ENCODE measurements around the gene IGF2BP2. TPM values are rescaled to one million over a fixed set of nuclear protein-coding genes. Genes with fewer than 3 reads are reported as not detected.
"Not testable (repeated sequence)": the region's sequence is repeated elsewhere in the genome, so short reads cannot be mapped to it uniquely, and the experiment has no call there.

Gene IGF2BP2
- total RNA-seq, 2 experiments from 2014 or later, result 0.13 to 0.40 TPM

DNA sequence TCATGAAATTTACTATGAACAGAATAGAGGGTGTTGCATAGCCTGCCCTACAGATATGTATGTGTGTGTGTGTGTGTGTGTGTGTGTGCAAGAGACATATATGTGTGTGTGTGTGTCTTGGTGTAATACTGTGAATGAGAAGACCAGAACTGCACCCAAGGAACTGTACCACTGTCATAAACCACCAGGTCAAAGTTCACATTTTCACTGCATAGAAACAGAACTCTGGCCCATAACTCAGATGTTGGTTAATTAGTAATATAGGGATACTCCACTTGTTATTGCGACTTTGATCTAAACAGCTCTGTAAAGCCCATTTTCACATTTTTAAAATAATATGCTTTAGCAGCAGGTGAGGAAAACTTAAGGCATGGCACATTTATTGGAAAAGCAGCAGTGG, 111.8 kb downstream of the IGF2BP2 start:
- H3K27ac Mint-ChIP-seq, result no peak overlapping the region
- H3K36me3 Mint-ChIP-seq (ENCODE audit: low read depth), result no peaks in the 10 kb centered on the region
- CTCF ChIA-PET, result interaction anchor here (1.1 to 1.3 kb wide), 2 partner anchors 51 to 56 kb away, joined by 3 read pairs; no protein-coding TSS in a partner anchor
- no peaks in the 10 kb centered on the region for H3K9me3 Mint-ChIP-seq
- H3K4me1 Mint-ChIP-seq, result no peaks in the 10 kb centered on the region
- POLR2A ChIA-PET, result no interaction called here
- no peak overlapping the region for H3K4me3 Mint-ChIP-seq
- peaks cover 28% of the 10 kb centered on the region for H3K27me3 Mint-ChIP-seq
- no peak for DNase-seq

DNA sequence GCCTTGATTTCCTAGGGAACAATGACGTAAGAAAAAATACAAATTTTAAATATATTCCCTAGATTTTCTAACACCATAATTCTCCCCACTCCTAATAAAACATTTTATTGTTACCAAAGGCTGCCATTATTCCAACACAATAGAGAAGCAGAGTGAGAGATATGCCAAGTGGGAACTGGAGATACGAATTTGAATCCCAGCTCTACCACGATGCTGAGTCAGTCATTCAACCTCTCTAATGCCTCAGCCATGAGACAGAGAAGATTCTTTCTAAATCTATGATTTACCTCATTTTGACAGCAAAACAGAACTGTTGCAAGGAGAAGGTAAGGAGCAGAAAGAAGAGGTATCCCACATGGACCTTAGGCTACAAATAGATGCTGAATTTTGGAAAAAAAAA, 112.5 kb downstream of the IGF2BP2 start:
- Mint-ChIP-seq H3K9me3 (no peaks in the 10 kb centered on the region), H3K4me3 (no peak overlapping the region), H3K4me1 (no peaks in the 10 kb centered on the region), H3K27ac (no peak overlapping the region), H3K27me3 (peaks cover 28% of the 10 kb centered on the region), H3K36me3 (ENCODE audit: low read depth) (no peaks in the 10 kb centered on the region)
- DNase-seq, result no peak
- ChIA-PET POLR2A (no interaction called here), CTCF (interaction anchor here (0.6 to 1.3 kb wide), 2 partner anchors 50 to 276 kb away, joined by 3 to 6 read pairs; no protein-coding TSS in a partner anchor)

DNA sequence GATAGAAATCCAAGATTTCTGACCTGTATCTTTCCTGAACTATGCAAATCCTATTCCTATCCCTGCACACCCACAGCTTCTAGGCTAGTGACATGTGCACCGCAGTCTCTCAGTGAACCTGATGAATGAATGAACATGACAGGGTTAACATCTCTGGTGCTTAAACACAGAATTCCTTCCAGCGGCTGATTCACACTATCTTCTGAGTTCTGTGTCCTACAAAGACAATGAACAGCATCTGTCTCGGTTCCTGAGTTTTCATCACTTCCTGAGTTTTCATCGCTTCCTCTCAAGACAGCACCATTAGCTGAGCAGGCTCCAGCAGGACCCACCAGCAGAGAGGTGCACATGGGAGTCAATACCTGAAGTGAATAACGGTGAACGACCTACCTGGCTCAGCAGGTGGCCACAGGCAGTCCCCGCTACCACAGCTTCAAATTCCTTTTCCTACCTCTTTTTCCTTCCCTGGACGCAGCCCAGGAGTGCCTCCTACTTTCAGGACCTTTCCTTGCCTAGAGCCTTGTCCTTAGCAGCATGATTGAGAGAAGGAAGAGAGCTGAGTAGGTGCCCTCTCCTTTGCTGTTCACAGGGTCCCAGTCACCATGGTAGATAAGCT, 113.5 kb downstream of the IGF2BP2 start:
- peaks cover 28% of the 10 kb centered on the region for H3K27me3 Mint-ChIP-seq
- ChIA-PET CTCF (interaction anchor here (1.3 to 1.6 kb wide), 2 partner anchors 49 to 51 kb away, joined by 3 to 5 read pairs; no protein-coding TSS in a partner anchor), POLR2A (no interaction called here)
- no peaks in the 10 kb centered on the region for H3K36me3 Mint-ChIP-seq (ENCODE audit: low read depth)
- no peaks in the 10 kb centered on the region for H3K4me1 Mint-ChIP-seq
- no peak overlapping the region for H3K4me3 Mint-ChIP-seq
- DNase-seq, result no peak
- H3K27ac Mint-ChIP-seq, result no peak overlapping the region
- H3K9me3 Mint-ChIP-seq, result no peaks in the 10 kb centered on the region

DNA sequence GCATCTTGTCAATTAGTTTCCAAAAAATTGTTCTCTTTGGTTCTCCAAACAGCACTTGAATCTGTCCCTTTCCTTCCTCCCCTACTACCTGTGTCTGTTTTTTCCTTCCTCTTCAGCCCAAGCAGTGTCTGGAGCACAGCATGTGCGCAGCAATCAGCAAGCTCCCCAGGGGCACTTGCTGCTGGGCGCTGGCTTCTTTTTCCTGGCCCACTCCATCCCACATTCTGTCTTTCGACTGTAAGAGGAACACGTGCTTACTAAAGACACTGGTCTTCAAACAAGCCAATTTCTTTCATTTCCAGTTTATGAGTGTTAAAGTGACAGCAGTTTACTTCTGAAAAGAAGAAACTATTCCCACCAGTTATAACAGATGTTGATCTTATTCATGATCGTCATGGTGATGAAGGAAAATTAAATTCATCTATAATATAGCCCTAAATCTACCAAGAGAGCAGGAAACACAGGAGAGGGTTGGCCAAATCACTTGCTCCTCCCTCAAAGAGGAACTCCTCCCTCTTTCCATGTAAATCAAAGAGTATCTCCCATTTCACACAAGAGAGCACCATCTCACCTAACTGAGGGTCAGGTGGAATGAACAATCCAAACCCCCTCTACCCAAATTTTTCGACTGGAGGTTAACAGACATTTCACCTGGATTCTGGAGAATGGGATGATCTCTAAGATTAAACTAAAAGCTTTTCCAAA, 115.4 kb downstream of the IGF2BP2 start:
- no peaks in the 10 kb centered on the region for H3K4me1 Mint-ChIP-seq
- peaks cover 21% of the 10 kb centered on the region for H3K27me3 Mint-ChIP-seq
- ChIA-PET POLR2A (no interaction called here), CTCF (interaction anchor here (1.0 to 1.7 kb wide), 3 partner anchors 49 to 59 kb away, joined by 4 to 5 read pairs (median 4); no protein-coding TSS in a partner anchor)
- no peak overlapping the region for H3K4me3 Mint-ChIP-seq
- H3K9me3 Mint-ChIP-seq, result no peaks in the 10 kb centered on the region
- no peaks in the 10 kb centered on the region for H3K36me3 Mint-ChIP-seq (ENCODE audit: low read depth)
- DNase-seq, result no peak
- H3K27ac Mint-ChIP-seq, result no peak overlapping the region

DNA sequence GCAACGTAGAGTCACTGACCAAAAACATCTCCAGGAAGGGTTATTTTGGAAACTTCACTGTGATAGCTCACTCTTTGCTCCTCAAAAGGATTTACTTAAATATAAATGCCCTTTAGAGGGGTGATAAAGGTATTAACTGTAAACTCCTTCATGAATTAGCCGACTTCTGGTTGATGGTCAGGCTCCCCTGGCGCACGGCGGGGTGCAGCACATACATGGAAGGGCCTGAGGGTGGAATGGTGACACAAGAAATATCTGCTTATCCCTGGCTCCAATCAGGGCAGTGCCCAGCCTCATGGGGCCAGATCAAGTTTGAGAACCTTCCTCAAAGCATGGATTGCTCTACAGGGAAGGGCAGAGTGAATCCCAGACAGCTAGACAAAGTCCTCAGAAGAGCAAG, 116.5 kb downstream of the IGF2BP2 start:
- Mint-ChIP-seq H3K36me3 (ENCODE audit: low read depth) (no peaks in the 10 kb centered on the region), H3K4me1 (no peaks in the 10 kb centered on the region), H3K27ac (no peak overlapping the region), H3K27me3 (peaks cover 18% of the 10 kb centered on the region), H3K9me3 (no peaks in the 10 kb centered on the region), H3K4me3 (no peak overlapping the region)
- DNase-seq, result no peak
- CTCF ChIA-PET, result interaction anchor here (1.7 kb wide), 1 partner anchor 60 kb away, joined by 4 read pairs; no protein-coding TSS in a partner anchor
- POLR2A ChIA-PET, result no interaction called here

DNA sequence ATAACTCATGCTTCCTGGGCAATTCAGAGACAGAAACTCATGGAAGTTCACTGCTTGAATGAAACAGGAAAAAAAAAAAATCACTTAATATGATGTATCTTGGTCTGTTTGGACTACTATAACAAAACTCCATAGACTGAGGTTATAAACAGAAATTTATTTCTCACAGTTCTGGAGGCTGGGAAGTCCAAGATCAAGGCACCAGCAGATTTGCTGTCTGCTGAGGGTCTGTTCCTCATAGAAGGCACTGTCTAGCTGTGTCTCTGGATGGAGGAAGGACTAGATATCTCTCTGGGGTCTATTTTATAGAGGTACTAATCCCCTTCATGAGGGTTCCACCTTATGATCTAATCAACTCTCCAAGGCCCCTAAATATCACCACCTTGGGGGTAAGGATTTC, 119.3 kb downstream of the IGF2BP2 start:
- ChIA-PET CTCF (no interaction called here), POLR2A (no interaction called here)
- peaks cover 20% of the 10 kb centered on the region for H3K27me3 Mint-ChIP-seq
- no peak overlapping the region for H3K4me3 Mint-ChIP-seq
- no peaks in the 10 kb centered on the region for H3K4me1 Mint-ChIP-seq
- H3K36me3 Mint-ChIP-seq (ENCODE audit: low read depth), result no peaks in the 10 kb centered on the region
- H3K27ac Mint-ChIP-seq, result no peak overlapping the region
- no peak for DNase-seq
- H3K9me3 Mint-ChIP-seq, result no peaks in the 10 kb centered on the region

DNA sequence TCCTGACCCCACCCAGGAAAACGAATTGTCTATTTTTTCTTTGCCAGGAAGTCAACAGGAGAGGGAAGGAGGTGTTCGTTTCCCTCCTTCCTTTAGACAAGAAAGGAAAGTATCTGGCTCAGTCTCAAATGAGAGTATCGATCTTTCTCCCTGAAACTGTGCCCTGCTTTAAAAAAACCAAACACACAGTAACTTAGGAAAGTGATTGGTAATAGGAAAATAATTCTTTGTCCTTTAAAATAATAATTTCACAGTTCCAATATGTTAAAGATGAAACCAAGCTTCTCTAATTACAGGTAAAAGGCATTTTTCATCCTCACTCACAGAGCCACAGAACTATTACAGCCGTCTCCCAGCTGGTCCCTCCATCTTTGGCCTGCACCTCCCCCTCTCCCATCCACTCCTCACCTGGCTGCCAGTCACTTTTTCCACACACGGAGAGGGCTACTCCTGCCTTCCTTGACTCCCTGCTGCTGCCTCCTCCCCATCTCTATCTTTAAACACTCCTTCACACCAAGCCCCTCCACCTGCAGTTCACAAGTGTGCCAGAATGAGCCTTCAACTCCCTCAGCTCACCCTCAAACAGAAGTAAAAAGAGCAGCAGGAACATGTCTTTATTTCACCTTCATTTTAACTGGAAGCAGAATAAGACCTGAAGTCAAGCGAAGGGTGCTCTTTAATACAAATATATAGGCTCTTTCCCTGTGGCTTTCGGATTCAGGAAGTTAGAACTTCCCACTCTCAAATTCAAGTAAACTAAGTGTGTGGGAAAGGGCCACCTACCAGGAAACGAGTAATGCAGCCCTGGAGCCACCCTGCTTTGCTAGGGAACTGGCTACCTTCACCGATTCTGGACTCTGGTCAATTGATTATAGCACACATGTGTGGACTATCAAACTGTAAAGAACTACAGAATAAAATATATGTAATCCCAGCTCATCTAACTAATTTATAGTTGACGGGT, 122.3 kb downstream of the IGF2BP2 start:
- Mint-ChIP-seq H3K27me3 (peaks cover 25% of the 10 kb centered on the region), H3K9me3 (no peaks in the 10 kb centered on the region), H3K4me3 (no peak overlapping the region), H3K27ac (no peak overlapping the region), H3K36me3 (ENCODE audit: low read depth) (no peaks in the 10 kb centered on the region), H3K4me1 (no peaks in the 10 kb centered on the region)
- no peak for DNase-seq
- ChIA-PET POLR2A (no interaction called here), CTCF (no interaction called here)

DNA sequence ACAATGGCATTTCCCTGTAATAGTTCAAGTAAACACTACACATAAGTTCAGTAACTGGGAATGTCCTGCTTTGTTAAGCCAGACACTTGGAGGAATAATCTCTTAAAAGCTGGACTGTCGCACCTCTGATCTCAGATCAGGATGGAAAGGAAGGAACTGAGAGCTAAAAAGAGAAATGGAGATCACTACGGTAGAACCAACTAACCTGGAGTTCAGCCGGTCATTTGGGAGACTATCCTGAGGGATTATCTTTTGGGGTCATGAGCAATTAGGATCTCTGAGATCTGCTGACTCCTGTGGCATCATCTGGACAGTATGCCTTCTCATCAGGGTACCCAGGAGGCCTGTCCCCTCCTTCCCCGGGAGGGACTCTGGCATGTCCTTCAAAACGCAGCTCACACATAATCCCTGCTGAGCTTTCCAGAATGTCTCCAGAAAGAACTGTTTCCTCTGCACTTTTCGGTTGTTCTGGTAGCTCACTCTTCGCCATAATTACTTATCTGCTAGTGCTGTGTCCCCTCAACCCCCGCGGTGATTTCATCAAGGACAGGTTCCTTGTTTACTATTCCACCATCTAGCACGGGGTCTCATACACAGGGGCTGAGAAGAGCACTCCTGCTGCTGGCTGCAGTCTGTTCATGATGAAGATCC, 123.1 kb downstream of the IGF2BP2 start:
- POLR2A ChIA-PET, result no interaction called here
- Mint-ChIP-seq H3K27me3 (peaks cover 25% of the 10 kb centered on the region), H3K4me1 (no peaks in the 10 kb centered on the region), H3K27ac (no peak overlapping the region), H3K36me3 (ENCODE audit: low read depth) (no peaks in the 10 kb centered on the region), H3K9me3 (no peaks in the 10 kb centered on the region), H3K4me3 (no peak overlapping the region)
- DNase-seq, result no peak
- CTCF ChIA-PET, result no interaction called here

DNA sequence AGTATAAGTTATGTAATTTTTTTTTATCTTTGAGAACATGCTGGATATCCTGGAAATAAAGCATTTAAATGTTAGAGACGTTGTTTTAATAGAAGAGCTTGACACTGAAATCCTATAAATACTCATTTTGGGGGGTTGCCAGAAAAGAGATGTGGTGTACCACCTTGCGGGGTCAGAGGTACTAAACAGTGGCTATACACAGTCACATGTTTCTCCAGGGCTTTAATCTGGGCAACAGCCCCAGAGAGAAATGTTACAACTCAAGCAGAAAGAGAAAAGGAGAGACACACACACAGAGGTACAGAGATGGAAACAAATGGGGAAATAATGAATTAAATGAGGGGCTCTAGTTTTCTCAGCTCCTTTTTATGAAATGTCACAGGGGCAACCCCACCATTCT, 124.9 kb downstream of the IGF2BP2 start:
- no peak for DNase-seq
- POLR2A ChIA-PET, result no interaction called here
- Mint-ChIP-seq H3K4me3 (no peak overlapping the region), H3K4me1 (no peaks in the 10 kb centered on the region), H3K9me3 (no peaks in the 10 kb centered on the region), H3K27ac (no peak overlapping the region), H3K36me3 (ENCODE audit: low read depth) (no peaks in the 10 kb centered on the region), H3K27me3 (peaks cover 36% of the 10 kb centered on the region)
- CTCF ChIA-PET, result no interaction called here

DNA sequence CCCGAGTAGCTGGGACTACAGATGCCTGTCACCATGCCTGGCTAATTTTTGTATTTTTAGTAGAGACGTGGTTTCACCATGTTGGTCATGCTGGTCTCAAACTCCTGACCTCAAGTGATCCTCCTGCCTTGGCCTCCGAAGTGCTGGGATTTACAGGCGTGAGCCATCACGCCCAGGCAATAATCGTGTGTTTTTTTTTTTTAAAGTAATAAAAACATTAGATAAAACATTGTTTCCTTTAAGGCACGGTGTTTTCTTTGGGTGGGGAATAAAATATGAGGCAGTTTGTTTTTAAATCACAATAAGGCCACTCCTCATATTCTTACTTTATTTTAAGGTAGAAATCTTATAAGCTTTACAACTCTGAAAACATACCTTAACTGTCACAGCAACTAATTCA, 127.6 kb downstream of the IGF2BP2 start:
- H3K27ac Mint-ChIP-seq; H3K36me3 Mint-ChIP-seq (ENCODE audit: low read depth); H3K4me1 Mint-ChIP-seq; H3K9me3 Mint-ChIP-seq; CTCF ChIA-PET; H3K4me3 Mint-ChIP-seq; POLR2A ChIA-PET; DNase-seq: not testable (repeated sequence)
- H3K27me3 Mint-ChIP-seq, result peaks cover 30% of the 10 kb centered on the region

DNA sequence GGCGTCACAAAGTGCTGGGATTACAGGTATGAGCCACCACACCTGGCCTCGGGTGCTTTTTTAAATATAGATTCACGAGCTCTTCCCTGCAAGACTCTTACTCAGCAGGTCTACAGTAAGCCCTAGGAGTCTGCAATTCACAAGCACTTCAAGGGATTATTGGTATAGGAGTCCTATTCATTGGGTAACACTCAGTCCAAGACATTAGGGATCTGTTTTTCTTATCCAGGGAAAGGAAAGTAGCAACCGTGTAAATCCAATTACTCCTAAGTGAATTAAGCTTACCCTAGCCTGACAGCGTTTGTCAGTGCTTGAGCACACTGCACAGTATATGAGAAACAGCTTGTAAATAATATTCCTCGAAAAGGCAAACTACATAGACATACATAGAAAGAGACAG, 128.8 kb downstream of the IGF2BP2 start:
- Mint-ChIP-seq H3K4me3 (no peak overlapping the region), H3K4me1 (no peaks in the 10 kb centered on the region), H3K27ac (no peak overlapping the region), H3K27me3 (peaks cover 26% of the 10 kb centered on the region), H3K36me3 (ENCODE audit: low read depth) (no peaks in the 10 kb centered on the region), H3K9me3 (no peaks in the 10 kb centered on the region)
- CTCF ChIA-PET, result interaction anchor here (1.4 kb wide), 1 partner anchor 36 kb away, joined by 4 read pairs; no protein-coding TSS in a partner anchor
- no peak for DNase-seq
- POLR2A ChIA-PET, result no interaction called here

DNA sequence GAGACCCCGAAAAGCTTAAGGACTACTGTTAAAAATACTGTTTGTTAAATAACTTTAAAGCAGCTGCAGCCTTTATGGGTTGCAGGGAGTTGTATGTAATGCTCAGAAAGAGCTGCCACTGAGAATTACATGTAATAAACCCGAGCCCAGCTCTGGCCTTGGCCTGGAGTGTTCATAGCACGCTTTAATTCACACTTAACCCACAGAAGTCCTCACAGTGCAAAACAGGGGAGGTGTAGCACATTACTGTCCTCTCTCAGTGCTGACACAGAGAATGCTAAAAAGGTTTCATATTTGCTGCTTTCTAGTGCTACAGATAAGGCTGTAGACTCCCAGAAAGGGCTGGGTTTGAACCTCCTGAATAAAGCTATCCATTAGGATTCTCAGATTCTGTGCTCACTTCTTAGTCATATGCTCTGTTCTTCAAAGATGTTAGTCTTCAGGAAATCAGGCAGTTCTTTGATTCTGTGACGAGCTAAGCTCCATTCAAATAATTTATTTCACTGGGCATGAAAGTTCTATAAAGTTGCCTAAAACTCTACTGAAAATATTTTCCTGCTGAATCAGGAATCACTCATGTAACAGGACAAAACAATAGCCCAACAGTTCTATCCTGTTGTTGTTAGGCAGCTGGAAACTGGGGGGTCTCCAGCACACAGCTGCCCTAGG, 130.7 kb downstream of the IGF2BP2 start:
- Mint-ChIP-seq H3K4me3 (no peak overlapping the region), H3K36me3 (ENCODE audit: low read depth) (no peaks in the 10 kb centered on the region), H3K9me3 (no peaks in the 10 kb centered on the region), H3K4me1 (no peaks in the 10 kb centered on the region), H3K27ac (no peak overlapping the region), H3K27me3 (peaks cover 22% of the 10 kb centered on the region)
- ChIA-PET POLR2A (no interaction called here), CTCF (interaction anchor here (1.3 kb wide), 1 partner anchor 34 kb away, joined by 3 read pairs; no protein-coding TSS in a partner anchor)
- no peak for DNase-seq
